ENCODE results near the gene PPP6R3. TPM values are rescaled to one million over a fixed set of nuclear protein-coding genes. Genes with fewer than 3 reads are reported as not detected.
"Not testable (repeated sequence)": the region's sequence is repeated elsewhere in the genome, so short reads cannot be mapped to it uniquely, and the experiment has no call there.

PPP6R3 gene
- total and polyA plus RNA-seq, 2 donors (not counting 3 experiments of a cell fraction or from before 2014, with no cell fraction given), result 31.7 to 98.8 TPM

GRCh38 chr11:68628837-68629236 lies 168.3 kb downstream of the PPP6R3 start:
- H3K27ac ChIP-seq (ENCODE audit: insufficient read depth, low read depth, low read length); H3K4me2 ChIP-seq (ENCODE audit: insufficient read depth, low read length); BruUV-seq (replicated peaks); dilution Hi-C loops (cut with MboI; ENCODE audit: extremely low pct_ligation_motif_present, low sequenced_read_pairs); H3K4me3 ChIP-seq (replicated peaks in 1 of 3; ENCODE audit: insufficient read depth in 1 of 3, low read depth in 1 of 3, low read length in 3 of 3); FAIRE-seq; DNase-seq (ENCODE audit: low read depth, low spot score); intact Hi-C loops (cut with micrococcal nuclease); H3K9me1 ChIP-seq (replicated peaks; ENCODE audit: control insufficient read depth, extremely low read depth, insufficient read depth, low read length); H4K20me1 ChIP-seq (replicated peaks; ENCODE audit: control insufficient read depth, extremely low read depth, insufficient read depth, low read length); POLR2A ChIA-PET; H3K27me3 ChIP-seq (ENCODE audit: control insufficient read depth in 2 of 2, insufficient read depth in 2 of 2, low read length in 2 of 2); H3K9me3 ChIP-seq (replicated peaks; ENCODE audit: control insufficient read depth, insufficient read depth, low read length); H3K9ac ChIP-seq (replicated peaks; ENCODE audit: extremely low read depth, insufficient read depth, low read length); H3K4me1 ChIP-seq (ENCODE audit: control insufficient read depth, extremely low read depth, insufficient read depth, low read length); H3K36me3 ChIP-seq (ENCODE audit: control insufficient read depth in 2 of 2, extremely low read depth in 1 of 2, insufficient read depth in 2 of 2, low read length in 2 of 2); CTCF ChIA-PET; H3K79me2 ChIP-seq (ENCODE audit: control insufficient read depth, insufficient read depth, low read length); H2AFZ ChIP-seq (ENCODE audit: low read depth, low read length): not testable (repeated sequence)

GRCh38 chr11:68632375-68632774 lies 171.8 kb downstream of the PPP6R3 start:
- H3K9ac ChIP-seq (replicated peaks; ENCODE audit: extremely low read depth, insufficient read depth, low read length); H3K4me3 ChIP-seq (replicated peaks in 1 of 3; ENCODE audit: insufficient read depth in 1 of 3, low read depth in 1 of 3, low read length in 3 of 3); POLR2A ChIA-PET; H3K4me2 ChIP-seq (ENCODE audit: insufficient read depth, low read length); BruUV-seq (replicated peaks); H3K36me3 ChIP-seq (ENCODE audit: control insufficient read depth in 2 of 2, extremely low read depth in 1 of 2, insufficient read depth in 2 of 2, low read length in 2 of 2); FAIRE-seq; dilution Hi-C loops (cut with MboI; ENCODE audit: extremely low pct_ligation_motif_present, low sequenced_read_pairs); H3K4me1 ChIP-seq (ENCODE audit: control insufficient read depth, extremely low read depth, insufficient read depth, low read length); H3K9me1 ChIP-seq (replicated peaks; ENCODE audit: control insufficient read depth, extremely low read depth, insufficient read depth, low read length); DNase-seq (ENCODE audit: low read depth, low spot score); H4K20me1 ChIP-seq (replicated peaks; ENCODE audit: control insufficient read depth, extremely low read depth, insufficient read depth, low read length); H3K27me3 ChIP-seq (ENCODE audit: control insufficient read depth in 2 of 2, insufficient read depth in 2 of 2, low read length in 2 of 2); H3K9me3 ChIP-seq (replicated peaks; ENCODE audit: control insufficient read depth, insufficient read depth, low read length); H3K27ac ChIP-seq (ENCODE audit: insufficient read depth, low read depth, low read length); H3K79me2 ChIP-seq (ENCODE audit: control insufficient read depth, insufficient read depth, low read length); H2AFZ ChIP-seq (ENCODE audit: low read depth, low read length): not testable (repeated sequence)
- intact Hi-C loops (cut with micrococcal nuclease), result loop anchor here (2.0 kb wide), 2 partner anchors 166 to 456 kb away; no protein-coding TSS in a partner anchor
- CTCF ChIA-PET, result interaction anchor here (0.5 to 1.7 kb wide), 44 partner anchors 12 to 457 kb away, joined by 3 to 45 read pairs (median 4); partner anchors contain the start of gene GAL

- no peaks in the 10 kb centered on the region for H3K4me1 ChIP-seq (ENCODE audit: control insufficient read depth, extremely low read depth, insufficient read depth, low read length)
- TF ChIP-seq GATA2 (IDR thresholded peaks at IDR 0.05; ENCODE audit: insufficient read depth, insufficient read length, low read depth, low read length) (no peak), MAX (IDR thresholded peaks at IDR 0.05; ENCODE audit: insufficient read depth, insufficient read length) (no peak), CTCF (IDR thresholded peaks at IDR 0.05; ENCODE audit: extremely low read depth in 1 of 2, insufficient read depth in 1 of 2, low read depth in 1 of 2, low read length in 2 of 2) (peak; percentile 66 to 69)
- peaks cover 0 to 3% of the 10 kb centered on the region in 2 experiments for H3K27me3 ChIP-seq (ENCODE audit: control insufficient read depth in 2 of 2, insufficient read depth in 2 of 2, low read length in 2 of 2)
- intact Hi-C loops (cut with micrococcal nuclease), result loop anchor here (2.0 kb wide), 2 partner anchors 166 to 456 kb away; no protein-coding TSS in a partner anchor
- ChIA-PET CTCF (interaction anchor here (0.5 to 1.7 kb wide), 44 partner anchors 11 to 457 kb away, joined by 3 to 45 read pairs (median 4); partner anchors contain the start of gene GAL), POLR2A (no interaction called here)
- no peak overlapping the region for H2AFZ ChIP-seq (ENCODE audit: low read depth, low read length)
- no peak overlapping the region for H3K4me2 ChIP-seq (ENCODE audit: insufficient read depth, low read length)
- H3K27ac ChIP-seq (ENCODE audit: insufficient read depth, low read depth, low read length), result no peak overlapping the region
- no peak overlapping the region for H3K9ac ChIP-seq (replicated peaks; ENCODE audit: extremely low read depth, insufficient read depth, low read length)
- no peaks in the 10 kb centered on the region for H3K9me1 ChIP-seq (replicated peaks; ENCODE audit: control insufficient read depth, extremely low read depth, insufficient read depth, low read length)
- BruUV-seq (replicated peaks), result no TSS peak
- dilution Hi-C loops (cut with MboI; ENCODE audit: extremely low pct_ligation_motif_present, low sequenced_read_pairs), result no loop called here
- DNase-seq (ENCODE audit: low read depth, low spot score) (peak; percentile 68), FAIRE-seq (peak; percentile 97)
- no peaks in the 10 kb centered on the region for H4K20me1 ChIP-seq (replicated peaks; ENCODE audit: control insufficient read depth, extremely low read depth, insufficient read depth, low read length)
- no peak overlapping the region for H3K4me3 ChIP-seq (replicated peaks in 1 of 3; ENCODE audit: insufficient read depth in 1 of 3, low read depth in 1 of 3, low read length in 3 of 3)
- no peaks in the 10 kb centered on the region for H3K9me3 ChIP-seq (replicated peaks; ENCODE audit: control insufficient read depth, insufficient read depth, low read length)
- H3K79me2 ChIP-seq (ENCODE audit: control insufficient read depth, insufficient read depth, low read length), result no peaks in the 10 kb centered on the region
- no peaks in the 10 kb centered on the region for H3K36me3 ChIP-seq (ENCODE audit: control insufficient read depth in 2 of 2, extremely low read depth in 1 of 2, insufficient read depth in 2 of 2, low read length in 2 of 2)
Observed at GRCh38 chr11:68632802-68633201, 172.2 kb downstream of the PPP6R3 start.

All from endothelial cell of umbilical vein (primary cell).